Measurements from ENCODE around the gene OGFOD3. TPM values are rescaled to one million over a fixed set of nuclear protein-coding genes. Genes with fewer than 3 reads are reported as not detected.

OGFOD3 gene
- total and polyA plus RNA-seq, 12 donors: 17.9 to 131 (median 42.0) TPM

GRCh38 chr17:82440469-82440981 lies 22.1 kb upstream of the OGFOD3 start:
- no peak overlapping the region for H3K4me3 ChIP-seq
- peaks cover 0 to 26% of the 10 kb centered on the region in 2 donors for H3K36me3 ChIP-seq (replicated peaks in 1 of 2)
- DNase-seq: no peak

GRCh38 chr17:82439829-82440365 lies 21.5 kb upstream of the OGFOD3 start:
- intact Hi-C loops (cut with DNase I): no loop called here
- H3K27ac ChIP-seq: peak overlapping the region in 2 of 5 donors; percentile 58 to 68
- DNase-seq: no peak

More at GRCh38 chr17:82440469-82440981, 22.1 kb upstream of the OGFOD3 start:
- intact Hi-C loops (cut with DNase I): no loop called here
- Histone ChIP-seq H3K27me3 (no peaks in the 10 kb centered on the region), H3K27ac (peak overlapping the region in 2 of 5 donors; percentile 58 to 68), H3K9me3 (replicated peaks in 1 of 3) (no peaks in the 10 kb centered on the region), H3K4me1 (replicated peaks in 1 of 2) (peaks cover 19 to 23% of the 10 kb centered on the region in 2 donors)
- TF ChIP-seq, protein P1, sequence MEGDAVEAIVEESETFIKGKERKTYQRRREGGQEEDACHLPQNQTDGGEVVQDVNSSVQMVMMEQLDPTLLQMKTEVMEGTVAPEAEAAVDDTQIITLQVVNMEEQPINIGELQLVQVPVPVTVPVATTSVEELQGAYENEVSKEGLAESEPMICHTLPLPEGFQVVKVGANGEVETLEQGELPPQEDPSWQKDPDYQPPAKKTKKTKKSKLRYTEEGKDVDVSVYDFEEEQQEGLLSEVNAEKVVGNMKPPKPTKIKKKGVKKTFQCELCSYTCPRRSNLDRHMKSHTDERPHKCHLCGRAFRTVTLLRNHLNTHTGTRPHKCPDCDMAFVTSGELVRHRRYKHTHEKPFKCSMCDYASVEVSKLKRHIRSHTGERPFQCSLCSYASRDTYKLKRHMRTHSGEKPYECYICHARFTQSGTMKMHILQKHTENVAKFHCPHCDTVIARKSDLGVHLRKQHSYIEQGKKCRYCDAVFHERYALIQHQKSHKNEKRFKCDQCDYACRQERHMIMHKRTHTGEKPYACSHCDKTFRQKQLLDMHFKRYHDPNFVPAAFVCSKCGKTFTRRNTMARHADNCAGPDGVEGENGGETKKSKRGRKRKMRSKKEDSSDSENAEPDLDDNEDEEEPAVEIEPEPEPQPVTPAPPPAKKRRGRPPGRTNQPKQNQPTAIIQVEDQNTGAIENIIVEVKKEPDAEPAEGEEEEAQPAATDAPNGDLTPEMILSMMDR (IDR thresholded peaks at IDR 0.05): no peak
- TF ChIP-seq POLR2A (IDR thresholded peaks at IDR 0.05): no peak
- 67 to 80% (median 76%) methylated on average over 20 to 22 of the region's 22 CpGs for WGBS, 4 donors

DNA sequence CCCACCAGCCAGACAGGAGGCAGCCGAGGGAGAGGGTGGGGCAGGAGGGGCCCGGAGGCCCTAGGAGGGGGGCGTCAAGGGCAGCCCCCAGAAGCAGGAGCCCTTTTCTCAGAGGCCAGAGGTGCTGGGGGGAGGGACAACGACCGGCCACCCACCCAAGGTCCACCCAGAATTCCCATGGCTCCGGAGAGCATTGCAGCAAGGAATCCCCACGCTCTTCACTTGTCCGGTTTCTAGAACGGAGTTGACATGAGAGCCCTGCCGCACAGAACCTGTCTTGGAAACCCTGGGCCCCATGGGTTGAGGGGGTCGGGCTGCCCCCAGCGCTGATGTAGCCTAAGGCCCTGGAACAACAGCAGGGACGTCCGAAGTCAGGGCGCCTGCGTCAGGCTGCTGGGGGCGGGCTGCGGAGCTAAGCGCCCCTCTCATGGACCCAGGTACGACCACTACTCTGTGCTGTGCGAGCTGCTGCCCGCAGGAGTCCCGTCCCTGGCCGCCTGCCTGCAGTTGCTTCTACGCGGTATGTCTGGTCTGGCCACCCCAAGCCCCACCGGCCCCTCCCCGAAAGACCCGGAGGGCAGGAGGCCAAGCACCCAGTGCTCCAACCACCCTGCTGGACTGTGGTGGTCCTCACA lies 20.9 kb upstream of the OGFOD3 start:
- intact Hi-C loops (cut with DNase I): no loop called here
- peaks cover 9 to 11% of the 10 kb centered on the region in 2 donors for H3K4me1 ChIP-seq (replicated peaks in 1 of 2)
- 77 to 93% (median 86%) methylated on average over 4 to 29 of the region's 29 CpGs for WGBS, 4 donors
- H3K36me3 ChIP-seq (replicated peaks in 1 of 2): peaks cover 0 to 26% of the 10 kb centered on the region in 2 donors
- no peak overlapping the region for H3K4me3 ChIP-seq
- no peak for TF ChIP-seq POLR2A (IDR thresholded peaks at IDR 0.05)
- TF ChIP-seq, protein P1 (IDR thresholded peaks at IDR 0.05): no peak
- H3K9me3 ChIP-seq (replicated peaks in 1 of 3): no peaks in the 10 kb centered on the region
- no peak overlapping the region for H3K27ac ChIP-seq
- no peaks in the 10 kb centered on the region for H3K27me3 ChIP-seq
- no peak for DNase-seq

More at GRCh38 chr17:82439829-82440365, 21.5 kb upstream of the OGFOD3 start:
- WGBS, 4 donors: 93 to 98% (median 94%) methylated on average over 18 to 34 of the region's 34 CpGs
- Histone ChIP-seq H3K36me3 (replicated peaks in 1 of 2) (peaks cover 0 to 26% of the 10 kb centered on the region in 2 donors), H3K9me3 (replicated peaks in 1 of 3) (no peaks in the 10 kb centered on the region), H3K4me1 (replicated peaks in 1 of 2) (peaks cover 13 to 17% of the 10 kb centered on the region in 2 donors), H3K4me3 (no peak overlapping the region), H3K27me3 (no peaks in the 10 kb centered on the region)
- TF ChIP-seq, protein P1 (IDR thresholded peaks at IDR 0.05): no peak
- TF ChIP-seq POLR2A (IDR thresholded peaks at IDR 0.05): no peak

GRCh38 chr17:82438401-82439193 lies 20.2 kb upstream of the OGFOD3 start:
- no peak for TF ChIP-seq POLR2A (IDR thresholded peaks at IDR 0.05)
- TF ChIP-seq, protein P1 (IDR thresholded peaks at IDR 0.05): no peak
- intact Hi-C loops (cut with DNase I): no loop called here
- WGBS, 4 donors: 79 to 86% (median 80%) methylated on average over 11 to 26 of the region's 26 CpGs
- peaks cover 5 to 6% of the 10 kb centered on the region in 2 donors for H3K4me1 ChIP-seq (replicated peaks in 1 of 2)
- H3K4me3 ChIP-seq: no peak overlapping the region
- no peaks in the 10 kb centered on the region for H3K27me3 ChIP-seq
- no peaks in the 10 kb centered on the region for H3K9me3 ChIP-seq (replicated peaks in 1 of 3)
- H3K27ac ChIP-seq: no peak overlapping the region
- H3K36me3 ChIP-seq (replicated peaks in 1 of 2): peaks cover 0 to 28% of the 10 kb centered on the region in 2 donors
- peak in 1 of 7 donors; percentile 52 for DNase-seq
